ENCODE results near the gene NADK.

GRCh38 chr1:1780598-1781525 is 2.6 kb upstream of the NADK start:
- no peak for TF ChIP-seq CTCF (IDR thresholded peaks at IDR 0.05)
- TF ChIP-seq POLR2A (IDR thresholded peaks at IDR 0.05) = no peak
